Neural cell (in vitro differentiated cells): Measurements from ENCODE around the gene NR2C2.

Source experiments
- EP300 ChIP-seq: fragments of 450-650 bp; conservative IDR thresholded peaks from 2 replicates; pipeline ENCODE4 v1.6.1; 2014; ENCODE audit warnings: antibody characterized with exemption, mild to moderate bottlenecking, moderate library complexity; ENCODE audit not compliant: poor library complexity, severe bottlenecking
- TF ChIP-seq, protein P1 (sequence below): fragments of 450-650 bp; IDR thresholded peaks from 2 replicates; pipeline ENCODE4 v1.5.1; 2014; ENCODE audit warnings: antibody characterized with exemption, mild to moderate bottlenecking, moderate library complexity; ENCODE audit not compliant: poor library complexity, severe bottlenecking

DNA sequence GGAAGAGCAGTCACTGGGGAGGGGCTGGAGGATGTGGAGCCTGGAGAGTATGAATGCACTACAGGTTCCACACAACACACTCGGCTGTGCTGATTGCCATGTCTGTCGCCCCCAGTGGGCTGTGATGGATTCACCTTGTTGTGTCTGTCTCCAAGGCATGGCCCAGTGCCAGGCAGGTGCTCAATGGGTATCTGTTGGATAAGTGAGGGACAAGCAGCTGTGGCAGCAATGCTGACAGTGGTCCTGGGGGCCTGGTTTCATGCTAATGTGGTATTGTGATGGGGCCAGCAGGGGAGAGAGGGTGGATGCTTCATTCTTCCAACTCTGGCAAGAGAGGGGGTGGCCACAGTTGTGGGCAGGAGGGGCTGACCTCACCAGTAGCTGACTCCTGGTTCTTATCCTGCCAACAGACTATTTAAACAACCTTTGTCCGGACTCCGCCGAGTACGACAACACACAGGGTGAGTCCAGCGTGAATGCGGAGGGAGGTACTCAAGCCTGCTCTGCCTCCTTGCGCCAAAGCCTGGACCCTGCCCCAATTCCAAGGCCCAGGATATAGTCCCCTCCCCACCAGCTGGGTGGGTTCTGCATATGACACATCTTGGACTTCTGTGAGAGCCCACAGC, 47.3 kb upstream of the NR2C2 start:
- TF ChIP-seq EP300 = no peak
- TF ChIP-seq, protein P1, sequence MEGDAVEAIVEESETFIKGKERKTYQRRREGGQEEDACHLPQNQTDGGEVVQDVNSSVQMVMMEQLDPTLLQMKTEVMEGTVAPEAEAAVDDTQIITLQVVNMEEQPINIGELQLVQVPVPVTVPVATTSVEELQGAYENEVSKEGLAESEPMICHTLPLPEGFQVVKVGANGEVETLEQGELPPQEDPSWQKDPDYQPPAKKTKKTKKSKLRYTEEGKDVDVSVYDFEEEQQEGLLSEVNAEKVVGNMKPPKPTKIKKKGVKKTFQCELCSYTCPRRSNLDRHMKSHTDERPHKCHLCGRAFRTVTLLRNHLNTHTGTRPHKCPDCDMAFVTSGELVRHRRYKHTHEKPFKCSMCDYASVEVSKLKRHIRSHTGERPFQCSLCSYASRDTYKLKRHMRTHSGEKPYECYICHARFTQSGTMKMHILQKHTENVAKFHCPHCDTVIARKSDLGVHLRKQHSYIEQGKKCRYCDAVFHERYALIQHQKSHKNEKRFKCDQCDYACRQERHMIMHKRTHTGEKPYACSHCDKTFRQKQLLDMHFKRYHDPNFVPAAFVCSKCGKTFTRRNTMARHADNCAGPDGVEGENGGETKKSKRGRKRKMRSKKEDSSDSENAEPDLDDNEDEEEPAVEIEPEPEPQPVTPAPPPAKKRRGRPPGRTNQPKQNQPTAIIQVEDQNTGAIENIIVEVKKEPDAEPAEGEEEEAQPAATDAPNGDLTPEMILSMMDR = no peak
